CD4-positive, alpha-beta memory T cell (primary cell): ENCODE results near the gene AP3B2. TPM values are rescaled to one million over a fixed set of nuclear protein-coding genes. Genes with fewer than 3 reads are reported as not detected.

Source experiments
- CTCF ChIA-PET: fragments of 350-600 bp; sonication (Branson Sonifier 250); formaldehyde crosslinking; loops from one replicate; lab custom pipeline; 2021; ENCODE audit warnings: inconsistent platforms; ENCODE audit not compliant: partially characterized antibody; lab: Charles Lee
- POLR2A ChIA-PET: fragments of 350-600 bp; sonication (Branson Sonifier 250); formaldehyde crosslinking; loops from one replicate; lab custom pipeline; 2021; ENCODE audit not compliant: partially characterized antibody; lab: Charles Lee
- DNase-seq, 5 donors: peaks; one replicate each; pipeline versions ENCODE4 v3.0.0 to v3.0.0-alpha.2; 2020 to 2022; ENCODE audit warnings: mixed read lengths in 1 of 5
- H3K27ac ChIP-seq: one replicate; pipeline ENCODE4 v1.7.0; 2013; ENCODE audit warnings: low read depth, low read length
- H3K27me3 ChIP-seq: 2 replicates; pipeline ENCODE4 v1.7.0; 2013; ENCODE audit warnings: mild to moderate bottlenecking, low read length, moderate library complexity; ENCODE audit not compliant: insufficient read depth
- H3K36me3 ChIP-seq: 2 replicates; pipeline ENCODE4 v1.7.0; 2013; ENCODE audit warnings: mild to moderate bottlenecking, low read length, moderate library complexity; ENCODE audit not compliant: insufficient read depth
- H3K4me1 ChIP-seq: 2 replicates; pipeline ENCODE4 v1.7.0; 2013; ENCODE audit warnings: mild to moderate bottlenecking, low read length, moderate library complexity; ENCODE audit not compliant: insufficient read depth
- H3K4me3 ChIP-seq, 2 donors: one replicate each; pipeline ENCODE4 v1.7.0; 2013; ENCODE audit warnings: low read length in 2 of 2, mild to moderate bottlenecking in 1 of 2
- H3K9me3 ChIP-seq, 2 donors: one replicate each; pipeline ENCODE4 v1.7.0; 2013; ENCODE audit warnings: low read length in 2 of 2, control low read depth in 1 of 2; ENCODE audit not compliant: control insufficient read depth in 1 of 2
- H3K27ac Mint-ChIP-seq, 7 donors: one replicate each; pipeline ENCODE4 v1.8.0; 2020 to 2021; ENCODE audit warnings: mixed read lengths in 7 of 7, mild to moderate bottlenecking in 6 of 7, inconsistent platforms in 3 of 7, moderate library complexity in 3 of 7
- H3K27me3 Mint-ChIP-seq, 2 donors: one replicate each; pipeline ENCODE4 v1.8.0; 2020 to 2021; ENCODE audit warnings: mixed read lengths in 2 of 2
- H3K36me3 Mint-ChIP-seq, 2 donors: one replicate each; pipeline ENCODE4 v1.8.0; 2020 to 2021; ENCODE audit warnings: mixed read lengths in 2 of 2, inconsistent platforms in 1 of 2, mild to moderate bottlenecking in 1 of 2
- H3K4me1 Mint-ChIP-seq, 4 donors: one replicate each; pipeline ENCODE4 v1.8.0; 2020 to 2021; ENCODE audit warnings: mixed read lengths in 4 of 4, mild to moderate bottlenecking in 1 of 4
- H3K4me3 Mint-ChIP-seq, 8 donors: one replicate each; pipeline ENCODE4 v1.8.0; 2020 to 2021; ENCODE audit warnings: mixed read lengths in 8 of 8, mild to moderate bottlenecking in 7 of 8, moderate library complexity in 6 of 8, inconsistent platforms in 3 of 8
- H3K9me3 Mint-ChIP-seq, 8 donors: one replicate each; pipeline ENCODE4 v1.8.0; 2020 to 2021; ENCODE audit warnings: mixed read lengths in 8 of 8, mild to moderate bottlenecking in 5 of 8, inconsistent platforms in 3 of 8, moderate library complexity in 1 of 8
- intact Hi-C: fragments of 100-400 bp; cut with micrococcal nuclease; formaldehyde crosslinking; loops from one replicate; pipeline ENCODE4 v1.15.1; 2023
- polyA plus RNA-seq, 2 donors: library from polyadenylated mRNA; unstranded; fragments of 300-500 nt; fragmentation: Illumina TruSeq; gene quantifications; one replicate each; pipeline ENCODE4 v1.2.3, GENCODE V29; 2021
- total RNA-seq, 2 experiments: library from RNA; stranded (reverse); gene quantifications; one replicate each; pipeline ENCODE4 v1.2.3, GENCODE V29; 2021

Gene AP3B2
- total and polyA plus RNA-seq, 4 experiments from 2014 or later: 0.64 to 0.78 TPM; not detected in 2

GRCh38 chr15:82742134-82742533 lies 32.5 kb upstream of the AP3B2 start:
- CTCF ChIA-PET: no interaction called here

GRCh38 chr15:82739086-82739485 lies 29.4 kb upstream of the AP3B2 start:
- intact Hi-C loops: no loop called here
- Histone ChIP-seq H3K27ac (no peak overlapping the region), H3K9me3 (no peaks in the 10 kb centered on the region), H3K27me3 (no peaks in the 10 kb centered on the region), H3K36me3 (no peaks in the 10 kb centered on the region), H3K4me3 (no peak overlapping the region), H3K4me1 (no peaks in the 10 kb centered on the region)
- peaks cover 0 to 1% (median 0%) of the 10 kb centered on the region in 4 donors for H3K4me1 Mint-ChIP-seq
- CTCF ChIA-PET: no interaction called here
- POLR2A ChIA-PET: no interaction called here
- H3K4me3 Mint-ChIP-seq: no peak overlapping the region
- DNase-seq: no peak
- peaks cover 19% of the 10 kb centered on the region in 2 donors for H3K36me3 Mint-ChIP-seq
- no peaks in the 10 kb centered on the region for H3K27me3 Mint-ChIP-seq
- H3K9me3 Mint-ChIP-seq: no peaks in the 10 kb centered on the region
- no peak overlapping the region for H3K27ac Mint-ChIP-seq

More at GRCh38 chr15:82742134-82742533, 32.5 kb upstream of the AP3B2 start:
- H3K4me3 ChIP-seq: no peak overlapping the region
- no peaks in the 10 kb centered on the region for H3K36me3 ChIP-seq
- H3K27me3 ChIP-seq: no peaks in the 10 kb centered on the region
- H3K9me3 Mint-ChIP-seq: no peaks in the 10 kb centered on the region
- no peak for DNase-seq
- H3K27me3 Mint-ChIP-seq: no peaks in the 10 kb centered on the region
- no peak overlapping the region for H3K4me3 Mint-ChIP-seq
- H3K4me1 ChIP-seq: no peaks in the 10 kb centered on the region
- H3K9me3 ChIP-seq: no peaks in the 10 kb centered on the region
- intact Hi-C loops: no loop called here
- H3K36me3 Mint-ChIP-seq: peaks cover 9 to 11% of the 10 kb centered on the region in 2 donors
- no peak overlapping the region for H3K27ac ChIP-seq
- H3K4me1 Mint-ChIP-seq: peaks cover 0 to 1% (median 0%) of the 10 kb centered on the region in 4 donors
- POLR2A ChIA-PET: no interaction called here
- no peak overlapping the region for H3K27ac Mint-ChIP-seq

- peaks cover 0 to 1% (median 0%) of the 10 kb centered on the region in 4 donors for H3K4me1 Mint-ChIP-seq
- H3K4me3 ChIP-seq: no peak overlapping the region
- H3K9me3 Mint-ChIP-seq: no peaks in the 10 kb centered on the region
- H3K36me3 ChIP-seq: no peaks in the 10 kb centered on the region
- no peak overlapping the region for H3K27ac ChIP-seq
- no peaks in the 10 kb centered on the region for H3K27me3 Mint-ChIP-seq
- DNase-seq: no peak
- no peaks in the 10 kb centered on the region for H3K9me3 ChIP-seq
- H3K27ac Mint-ChIP-seq: no peak overlapping the region
- intact Hi-C loops: no loop called here
- no peaks in the 10 kb centered on the region for H3K27me3 ChIP-seq
- ChIA-PET CTCF (no interaction called here), POLR2A (no interaction called here)
- H3K36me3 Mint-ChIP-seq: peaks cover 25 to 27% of the 10 kb centered on the region in 2 donors
- no peak overlapping the region for H3K4me3 Mint-ChIP-seq
- no peaks in the 10 kb centered on the region for H3K4me1 ChIP-seq
Measured at GRCh38 chr15:82737975-82738374, 28.3 kb upstream of the AP3B2 start.

GRCh38 chr15:82731527-82731926 lies 21.9 kb upstream of the AP3B2 start:
- peaks cover 24 to 42% of the 10 kb centered on the region in 2 donors for H3K36me3 Mint-ChIP-seq
- peaks cover 0 to 2% (median 0%) of the 10 kb centered on the region in 8 donors for H3K9me3 Mint-ChIP-seq
- H3K4me1 ChIP-seq: no peaks in the 10 kb centered on the region
- peaks cover 0 to 1% (median 0%) of the 10 kb centered on the region in 4 donors for H3K4me1 Mint-ChIP-seq
- ChIA-PET CTCF (no interaction called here), POLR2A (no interaction called here)
- intact Hi-C loops: no loop called here
- no peak overlapping the region for H3K27ac Mint-ChIP-seq
- no peaks in the 10 kb centered on the region for H3K27me3 Mint-ChIP-seq
- H3K4me3 Mint-ChIP-seq: no peak overlapping the region
- H3K27ac ChIP-seq: no peak overlapping the region
- H3K4me3 ChIP-seq: no peak overlapping the region
- no peaks in the 10 kb centered on the region for H3K27me3 ChIP-seq
- no peaks in the 10 kb centered on the region for H3K36me3 ChIP-seq
- no peaks in the 10 kb centered on the region for H3K9me3 ChIP-seq
- DNase-seq: no peak

- H3K27me3 ChIP-seq: no peaks in the 10 kb centered on the region
- no peak overlapping the region for H3K27ac ChIP-seq
- Mint-ChIP-seq H3K27me3 (no peaks in the 10 kb centered on the region), H3K4me3 (no peak overlapping the region), H3K4me1 (peaks cover 0 to 1% (median 0%) of the 10 kb centered on the region in 4 donors), H3K27ac (no peak overlapping the region), H3K9me3 (peaks cover 0 to 4% (median 0%) of the 10 kb centered on the region in 8 donors), H3K36me3 (peaks cover 17 to 43% of the 10 kb centered on the region in 2 donors)
- no peaks in the 10 kb centered on the region for H3K9me3 ChIP-seq
- no peak overlapping the region for H3K4me3 ChIP-seq
- DNase-seq: no peak
- no peaks in the 10 kb centered on the region for H3K4me1 ChIP-seq
- ChIA-PET POLR2A (no interaction called here), CTCF (no interaction called here)
- intact Hi-C loops: no loop called here
- H3K36me3 ChIP-seq: no peaks in the 10 kb centered on the region
Measured at GRCh38 chr15:82730022-82730530, 20.4 kb upstream of the AP3B2 start.

- no peak overlapping the region for H3K27ac ChIP-seq
- Mint-ChIP-seq H3K4me3 (no peak overlapping the region), H3K27ac (no peak overlapping the region), H3K36me3 (peaks cover 3 to 23% of the 10 kb centered on the region in 2 donors), H3K9me3 (peaks cover 0 to 5% (median under 1%) of the 10 kb centered on the region in 8 donors), H3K27me3 (peaks cover 3 to 6% of the 10 kb centered on the region in 2 donors), H3K4me1 (peaks cover 0 to 1% (median 0%) of the 10 kb centered on the region in 4 donors)
- no peaks in the 10 kb centered on the region for H3K4me1 ChIP-seq
- no peaks in the 10 kb centered on the region for H3K36me3 ChIP-seq
- no peak overlapping the region for H3K4me3 ChIP-seq
- intact Hi-C loops: no loop called here
- POLR2A ChIA-PET: no interaction called here
- DNase-seq: no peak
- CTCF ChIA-PET: no interaction called here
- H3K9me3 ChIP-seq: no peaks in the 10 kb centered on the region
- no peaks in the 10 kb centered on the region for H3K27me3 ChIP-seq
Measured at GRCh38 chr15:82726816-82727215, 17.1 kb upstream of the AP3B2 start.

- Histone ChIP-seq H3K9me3 (no peaks in the 10 kb centered on the region), H3K27me3 (no peaks in the 10 kb centered on the region), H3K36me3 (no peaks in the 10 kb centered on the region), H3K27ac (no peak overlapping the region), H3K4me3 (no peak overlapping the region), H3K4me1 (peaks cover 3% of the 10 kb centered on the region)
- ChIA-PET CTCF (interaction anchor here (0.6 kb wide), 1 partner anchor 213 kb away, joined by 4 read pairs; no protein-coding TSS in a partner anchor), POLR2A (no interaction called here)
- Mint-ChIP-seq H3K4me3 (no peak overlapping the region), H3K36me3 (peaks cover 0 to 6% of the 10 kb centered on the region in 2 donors), H3K9me3 (peaks cover 0 to 22% (median 10%) of the 10 kb centered on the region in 8 donors), H3K4me1 (peaks cover 0 to 6% (median 0%) of the 10 kb centered on the region in 4 donors), H3K27me3 (peaks cover 9 to 24% of the 10 kb centered on the region in 2 donors), H3K27ac (no peak overlapping the region)
- intact Hi-C loops: no loop called here
- no peak for DNase-seq
Measured at GRCh38 chr15:82715003-82715402, 5.3 kb upstream of the AP3B2 start.
